Measurements from ENCODE around the gene HTT.

Gene HTT

GRCh38 chr4:3208826-3209225 lies 134.3 kb downstream of the HTT start:
- H3K4me3 ChIP-seq (replicated peaks in 1 of 2; ENCODE audit: low read depth in 2 of 2, low read length in 2 of 2), result no peak overlapping the region
- DNase-seq (ENCODE audit: low read depth in 2 of 2), result no peak
- no peak for TF ChIP-seq CTCF (IDR thresholded peaks at IDR 0.05; ENCODE audit: low read depth, low read length)

GRCh38 chr4:3209551-3210325 lies 135.3 kb downstream of the HTT start:
- DNase-seq (ENCODE audit: low read depth in 2 of 2), result no peak
- H3K4me3 ChIP-seq (replicated peaks in 1 of 2; ENCODE audit: low read depth in 2 of 2, low read length in 2 of 2), result no peak overlapping the region
- no peak for TF ChIP-seq CTCF (IDR thresholded peaks at IDR 0.05; ENCODE audit: low read depth, low read length)

GRCh38 chr4:3210467-3210866 lies 136.0 kb downstream of the HTT start:
- no peak for TF ChIP-seq CTCF (IDR thresholded peaks at IDR 0.05; ENCODE audit: low read depth, low read length)
- no peak overlapping the region for H3K4me3 ChIP-seq (replicated peaks in 1 of 2; ENCODE audit: low read depth in 2 of 2, low read length in 2 of 2)
- DNase-seq (ENCODE audit: low read depth in 2 of 2), result no peak

GRCh38 chr4:3211866-3212265 lies 137.4 kb downstream of the HTT start:
- DNase-seq (ENCODE audit: low read depth in 2 of 2), result no peak
- no peak overlapping the region for H3K4me3 ChIP-seq (replicated peaks in 1 of 2; ENCODE audit: low read depth in 2 of 2, low read length in 2 of 2)
- TF ChIP-seq CTCF (IDR thresholded peaks at IDR 0.05; ENCODE audit: low read depth, low read length), result no peak

- no peak overlapping the region for H3K4me3 ChIP-seq (replicated peaks in 1 of 2; ENCODE audit: low read depth in 2 of 2, low read length in 2 of 2)
- TF ChIP-seq CTCF (IDR thresholded peaks at IDR 0.05; ENCODE audit: low read depth, low read length), result no peak
- no peak for DNase-seq (ENCODE audit: low read depth in 2 of 2)
Measured at GRCh38 chr4:3212391-3213105, 138.1 kb downstream of the HTT start.

GRCh38 chr4:3213106-3213425 lies 138.6 kb downstream of the HTT start:
- no peak overlapping the region for H3K4me3 ChIP-seq (replicated peaks in 1 of 2; ENCODE audit: low read depth in 2 of 2, low read length in 2 of 2)
- no peak for TF ChIP-seq CTCF (IDR thresholded peaks at IDR 0.05; ENCODE audit: low read depth, low read length)
- DNase-seq (ENCODE audit: low read depth in 2 of 2), result no peak
